Fibroblast of lung (primary cell): ENCODE measurements around the gene ACBD7. TPM values are rescaled to one million over a fixed set of nuclear protein-coding genes. Genes with fewer than 3 reads are reported as not detected.

Experiments used
- DNase-seq, 2 donors: peaks; one replicate each; pipeline versions ENCODE4 v3.0.0 to v3.0.0-alpha.2; 2010; ENCODE audit warnings: low read depth in 2 of 2
- H2AFZ ChIP-seq: 2 replicates; pipeline ENCODE4 v1.5.1; 2012; ENCODE audit warnings: low read length, control low read depth, inconsistent platforms
- H3K27ac ChIP-seq: 2 replicates; pipeline ENCODE4 v1.5.1; 2011; ENCODE audit warnings: low read length, control low read depth; ENCODE audit not compliant: insufficient read depth
- H3K27me3 ChIP-seq: 2 replicates; pipeline ENCODE4 v1.5.1; 2011; ENCODE audit warnings: mild to moderate bottlenecking, low read length; ENCODE audit not compliant: control insufficient read depth, insufficient read depth
- H3K36me3 ChIP-seq: 2 replicates; pipeline ENCODE4 v1.5.1; 2011; ENCODE audit warnings: low read length; ENCODE audit not compliant: control insufficient read depth, insufficient read depth
- H3K4me1 ChIP-seq: 2 replicates; pipeline ENCODE4 v1.5.1; 2011; ENCODE audit warnings: low read length; ENCODE audit not compliant: control insufficient read depth, insufficient read depth; ENCODE audit errors: extremely low read depth
- H3K4me2 ChIP-seq: 2 replicates; pipeline ENCODE4 v1.5.1; 2011; ENCODE audit warnings: low read length, control low read depth; ENCODE audit not compliant: insufficient read depth; ENCODE audit errors: extremely low read depth
- H3K4me3 ChIP-seq, 4 experiments: fragments of 200-600 bp in 1 of 4; sonication (generic) in 1 of 4; replicated peaks in 1 of 4; 2 replicates each; pipeline ENCODE4 v1.5.1; 2011 to 2016; ENCODE audit warnings: low read length in 4 of 4, low read depth in 3 of 4, mild to moderate bottlenecking in 3 of 4, control low read depth in 2 of 4, inconsistent platforms in 1 of 4, mixed read lengths in 1 of 4; ENCODE audit not compliant: insufficient read depth in 1 of 4; ENCODE audit errors: control extremely low read depth in 1 of 4
- H3K79me2 ChIP-seq: 2 replicates; pipeline ENCODE4 v1.5.1; 2012; ENCODE audit warnings: mild to moderate bottlenecking, low read length, inconsistent platforms; ENCODE audit not compliant: control insufficient read depth, insufficient read depth
- H3K9ac ChIP-seq: 2 replicates; pipeline ENCODE4 v1.5.1; 2011; ENCODE audit warnings: mild to moderate bottlenecking, low read length, control low read depth; ENCODE audit not compliant: insufficient read depth
- H3K9me3 ChIP-seq: 2 replicates; pipeline ENCODE4 v1.5.1; 2012; ENCODE audit warnings: low read depth, low read length; ENCODE audit not compliant: control insufficient read depth, insufficient read depth
- H4K20me1 ChIP-seq: 2 replicates; pipeline ENCODE4 v1.5.1; 2011; ENCODE audit warnings: low read length; ENCODE audit not compliant: control insufficient read depth, insufficient read depth; ENCODE audit errors: extremely low read depth
- CTCF ChIP-seq, 2 donors: IDR thresholded peaks in 1 of 2; conservative IDR thresholded peaks in 1 of 2; 1 replicate in 1 of 2; 2 replicates in 1 of 2; pipeline ENCODE4 v1.5.1; 2011 to 2012; ENCODE audit warnings: low read length in 2 of 2, control low read depth in 1 of 2, inconsistent platforms in 1 of 2, low read depth in 1 of 2, mild to moderate bottlenecking in 1 of 2
- EZH2 ChIP-seq: IDR thresholded peaks from 2 replicates; pipeline ENCODE4 v1.5.1; 2012; ENCODE audit warnings: low read length, control low read depth, mild to moderate bottlenecking; ENCODE audit errors: missing control alignments
- polyA plus RNA-seq, 2 donors: library from polyadenylated mRNA; depleted of rRNA in 1 of 2; stranded (reverse) in 1 of 2; unstranded in 1 of 2; fragments of >200 nt; gene quantifications; 2 replicates each; pipeline ENCODE4 v1.2.1, GENCODE V29; 2011 to 2012; ENCODE audit warnings: missing spikeins in 1 of 2
- total RNA-seq: library from RNA; depleted of rRNA; stranded (reverse); fragments of >200 nt; gene quantifications from 2 replicates; pipeline ENCODE4 v1.2.1, GENCODE V29; 2014

ACBD7 gene
- total and polyA plus RNA-seq, 2 donors (not counting 1 experiment from before 2014, with no cell fraction given): 0.42 to 4.1 TPM

GRCh38 chr10:15106352-15107013 lies 17.9 kb upstream of the ACBD7 start:
- Histone ChIP-seq H3K4me3 (no peak overlapping the region), H3K79me2 (no peaks in the 10 kb centered on the region), H3K27me3 (no peaks in the 10 kb centered on the region), H3K9me3 (no peaks in the 10 kb centered on the region), H3K36me3 (peaks cover 7% of the 10 kb centered on the region), H2AFZ (no peak overlapping the region), H3K27ac (no peak overlapping the region), H3K9ac (no peak overlapping the region), H3K4me2 (no peak overlapping the region), H3K4me1 (no peaks in the 10 kb centered on the region), H4K20me1 (no peaks in the 10 kb centered on the region)
- TF ChIP-seq CTCF (conservative IDR thresholded peaks at IDR 0.05 in 1 of 2, IDR thresholded peaks at IDR 0.05 in 1 of 2; ENCODE audit: low read depth in 1 of 2, low read length in 2 of 2) (peak; percentile 92 to 95), EZH2 (no peak)
- peak; percentile 41 to 81 for DNase-seq

GRCh38 chr10:15103513-15103912 lies 14.9 kb upstream of the ACBD7 start:
- no peak for DNase-seq
- Histone ChIP-seq H3K9ac (no peak overlapping the region), H3K27me3 (no peaks in the 10 kb centered on the region), H3K4me3 (no peak overlapping the region), H3K79me2 (peaks cover 26% of the 10 kb centered on the region), H3K36me3 (peaks cover 7% of the 10 kb centered on the region), H2AFZ (no peak overlapping the region), H3K9me3 (no peaks in the 10 kb centered on the region), H3K4me1 (peaks cover 2% of the 10 kb centered on the region), H3K4me2 (no peak overlapping the region), H3K27ac (no peak overlapping the region), H4K20me1 (no peaks in the 10 kb centered on the region)
- no peak for TF ChIP-seq EZH2
- TF ChIP-seq CTCF (conservative IDR thresholded peaks at IDR 0.05 in 1 of 2, IDR thresholded peaks at IDR 0.05 in 1 of 2; ENCODE audit: low read depth in 1 of 2, low read length in 2 of 2): no peak

GRCh38 chr10:15099886-15100285 lies 11.3 kb upstream of the ACBD7 start:
- Histone ChIP-seq H3K79me2 (peaks cover 33% of the 10 kb centered on the region), H3K4me2 (no peak overlapping the region), H3K27me3 (no peaks in the 10 kb centered on the region), H3K4me3 (no peak overlapping the region), H2AFZ (no peak overlapping the region), H3K36me3 (peaks cover 5% of the 10 kb centered on the region), H3K4me1 (peaks cover 2% of the 10 kb centered on the region), H4K20me1 (no peaks in the 10 kb centered on the region), H3K9me3 (no peaks in the 10 kb centered on the region), H3K9ac (no peak overlapping the region), H3K27ac (no peak overlapping the region)
- no peak for DNase-seq
- TF ChIP-seq EZH2: no peak
- no peak for TF ChIP-seq CTCF (conservative IDR thresholded peaks at IDR 0.05 in 1 of 2, IDR thresholded peaks at IDR 0.05 in 1 of 2; ENCODE audit: low read depth in 1 of 2, low read length in 2 of 2)
